ENCODE results near the gene TNC. TPM values are rescaled to one million over a fixed set of nuclear protein-coding genes. Genes with fewer than 3 reads are reported as not detected.

The TNC gene
- total and polyA plus RNA-seq, 10 of the 15 experiments (the other 5 are each of a cell fraction or from before 2014, with no cell fraction given), result 0.05 to 4.2 (median 0.14) TPM

- RAD21 ChIA-PET (ENCODE audit: unreplicated experiment), result interaction anchor here (1.4 kb wide), 1 partner anchor 34 kb away, joined by 3 read pairs; no protein-coding TSS in a partner anchor
- Histone ChIP-seq H3K36me3 (ENCODE audit: control insufficient read depth in 2 of 2, insufficient read depth in 2 of 2, low read length in 1 of 2) (no peaks in the 10 kb centered on the region), H3K9ac (ENCODE audit: control insufficient read depth, insufficient read depth, low read length) (no peak overlapping the region), H2AFZ (ENCODE audit: control insufficient read depth, low read depth, low read length) (no peak overlapping the region), H3K4me3 (no peak overlapping the region), H3K4me2 (ENCODE audit: control insufficient read depth, insufficient read depth) (no peak overlapping the region), H3K4me1 (ENCODE audit: control insufficient read depth, insufficient read depth, low read length) (no peaks in the 10 kb centered on the region), H4K20me1 (ENCODE audit: control insufficient read depth, insufficient read depth) (no peaks in the 10 kb centered on the region), H3K27me3 (replicated peaks in 1 of 2; ENCODE audit: control insufficient read depth in 2 of 2, insufficient read depth in 2 of 2, low read length in 1 of 2) (peaks cover 3 to 12% of the 10 kb centered on the region in 2 experiments; a peak in 3 of 4 replicates), H3K79me2 (ENCODE audit: control insufficient read depth, insufficient read depth, low read length) (no peaks in the 10 kb centered on the region), H3K9me3 (replicated peaks; ENCODE audit: control insufficient read depth, insufficient read depth, low read length) (no peaks in the 10 kb centered on the region), H3K27ac (ENCODE audit: control insufficient read depth, insufficient read depth) (no peak overlapping the region)
- intact Hi-C loops (cut with micrococcal nuclease; ENCODE audit: unreplicated experiment) (loop anchor here (5.0 kb wide), 1 partner anchor 47 kb away; no protein-coding TSS in a partner anchor), in situ Hi-C loops (cut with MboI) (no loop called here)
- ATAC-seq (peak; percentile 14; the same call in 2 of the 3 replicates), DNase-seq (ENCODE audit: low read depth, low spot score) (no peak), FAIRE-seq (no peak)
- SMC1A ChIA-PET (ENCODE audit: uncharacterized antibody, unreplicated experiment), result interaction anchor here (0.7 to 3.4 kb wide), 7 partner anchors 10 to 94 kb away, joined by 3 to 25 read pairs (median 4); no protein-coding TSS in a partner anchor
- no TSS peak for BruUV-seq (replicated peaks)
- CTCF ChIA-PET, result interaction anchor here (1.1 to 3.4 kb wide), 4 partner anchors 10 to 324 kb away, joined by 3 to 16 read pairs (median 4); no protein-coding TSS in a partner anchor
- POLR2A ChIA-PET, result interaction anchor here (2.4 kb wide), 1 partner anchor 15 kb away, joined by 11 read pairs; no protein-coding TSS in a partner anchor
- TF ChIP-seq, protein P1, sequence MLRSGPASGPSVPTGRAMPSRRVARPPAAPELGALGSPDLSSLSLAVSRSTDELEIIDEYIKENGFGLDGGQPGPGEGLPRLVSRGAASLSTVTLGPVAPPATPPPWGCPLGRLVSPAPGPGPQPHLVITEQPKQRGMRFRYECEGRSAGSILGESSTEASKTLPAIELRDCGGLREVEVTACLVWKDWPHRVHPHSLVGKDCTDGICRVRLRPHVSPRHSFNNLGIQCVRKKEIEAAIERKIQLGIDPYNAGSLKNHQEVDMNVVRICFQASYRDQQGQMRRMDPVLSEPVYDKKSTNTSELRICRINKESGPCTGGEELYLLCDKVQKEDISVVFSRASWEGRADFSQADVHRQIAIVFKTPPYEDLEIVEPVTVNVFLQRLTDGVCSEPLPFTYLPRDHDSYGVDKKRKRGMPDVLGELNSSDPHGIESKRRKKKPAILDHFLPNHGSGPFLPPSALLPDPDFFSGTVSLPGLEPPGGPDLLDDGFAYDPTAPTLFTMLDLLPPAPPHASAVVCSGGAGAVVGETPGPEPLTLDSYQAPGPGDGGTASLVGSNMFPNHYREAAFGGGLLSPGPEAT (IDR thresholded peaks at IDR 0.05; ENCODE audit: low read depth), result no peak
- TF ChIP-seq NFXL1 (IDR thresholded peaks at IDR 0.05; ENCODE audit: borderline replicate concordance), result no peak
- no peak for TF ChIP-seq KLF5 (IDR thresholded peaks at IDR 0.05; ENCODE audit: partially characterized antibody)
- TF ChIP-seq IRF5 (IDR thresholded peaks at IDR 0.05; ENCODE audit: borderline replicate concordance), result no peak
- TF ChIP-seq DPF2 (IDR thresholded peaks at IDR 0.05), result no peak
- no peak for TF ChIP-seq MLLT1 (IDR thresholded peaks at IDR 0.05)
- TF ChIP-seq RFX5 (IDR thresholded peaks at IDR 0.05; ENCODE audit: low read depth, low read length), result no peak
- TF ChIP-seq MTA2 (IDR thresholded peaks at IDR 0.05; ENCODE audit: low read depth), result no peak
- WGBS (ENCODE audit: insufficient coverage, insufficient replicate concordance, low lambda C conversion rate, missing lambda C conversion rate), result 0% methylated on average over 2 of the region's 2 CpGs
Observed at GRCh38 chr9:115004545-115004944, 113.4 kb downstream of the TNC start.
